NCI-H1092 (cell line): ENCODE measurements around the gene ZIC4.

Experiments
- DNase-seq: peaks from one replicate; lab custom pipeline; 2025; lab: John Stamatoyannopoulos, UW

ZIC4 gene

GRCh38 chr3:147417551-147418295 is 11.4 kb upstream of the ZIC4 start:
- no peak for DNase-seq

- no peak for DNase-seq
Measured at GRCh38 chr3:147416931-147417330, 10.6 kb upstream of the ZIC4 start.

- DNase-seq: no peak
Measured at GRCh38 chr3:147415874-147416273, 9.5 kb upstream of the ZIC4 start.

- DNase-seq: no peak
Measured at GRCh38 chr3:147415286-147415685, 8.9 kb upstream of the ZIC4 start.

GRCh38 chr3:147414390-147415138 is 8.2 kb upstream of the ZIC4 start:
- DNase-seq: no peak

- DNase-seq: no peak
Measured at GRCh38 chr3:147413686-147414389, 7.5 kb upstream of the ZIC4 start.

GRCh38 chr3:147412917-147413685 is 6.8 kb upstream of the ZIC4 start:
- no peak for DNase-seq

GRCh38 chr3:147412261-147412916 is 6.0 kb upstream of the ZIC4 start:
- no peak for DNase-seq

GRCh38 chr3:147411815-147412241 is 5.5 kb upstream of the ZIC4 start:
- DNase-seq: no peak

GRCh38 chr3:147411238-147411814 is 5.0 kb upstream of the ZIC4 start:
- no peak for DNase-seq

GRCh38 chr3:147410526-147411237 is 4.3 kb upstream of the ZIC4 start:
- no peak for DNase-seq

GRCh38 chr3:147410116-147410525 is 3.8 kb upstream of the ZIC4 start:
- no peak for DNase-seq

GRCh38 chr3:147409143-147410115 is 3.1 kb upstream of the ZIC4 start, which contains the start of gene ZIC1:
ZIC1 (plus strand) TSS chr3:147409365; CDS start chr3:147410113, 748 bp downstream.
- DNase-seq: no peak

- DNase-seq: no peak
Measured at GRCh38 chr3:147408188-147409100, 2.1 kb upstream of the ZIC4 start.

- DNase-seq: no peak
Measured at GRCh38 chr3:147407498-147408187, 1.3 kb upstream of the ZIC4 start.

- no peak for DNase-seq
Measured at GRCh38 chr3:147407114-147407497, 763 bp upstream of the ZIC4 start.

- DNase-seq: no peak
Measured at GRCh38 chr3:147405231-147406027, 914 bp downstream of the ZIC4 start.
